ENCODE measurements around the gene MAP4K4.

MAP4K4 gene

GRCh38 chr2:101815739-101816391 is 118.4 kb downstream of the MAP4K4 start:
- DNase-seq (ENCODE audit: low spot score): no peak

- no peak for DNase-seq (ENCODE audit: low spot score)
These were observed 119.1 kb downstream of the MAP4K4 start for GRCh38 chr2:101816598-101816997.

- DNase-seq (ENCODE audit: low spot score): no peak
These were observed 120.0 kb downstream of the MAP4K4 start for GRCh38 chr2:101817481-101817880.

- DNase-seq (ENCODE audit: low spot score): no peak
These were observed 121.3 kb downstream of the MAP4K4 start for GRCh38 chr2:101818531-101819451.

GRCh38 chr2:101820519-101820918 is 123.0 kb downstream of the MAP4K4 start:
- peak; percentile 67 for DNase-seq (ENCODE audit: low spot score)

GRCh38 chr2:101821059-101821805 is 123.7 kb downstream of the MAP4K4 start:
- DNase-seq (ENCODE audit: low spot score): no peak

GRCh38 chr2:101821828-101822458 is 124.4 kb downstream of the MAP4K4 start:
- no peak for DNase-seq (ENCODE audit: low spot score)

GRCh38 chr2:101823347-101823791 is 125.9 kb downstream of the MAP4K4 start:
- peak; percentile 66 for DNase-seq (ENCODE audit: low spot score)

- no peak for DNase-seq (ENCODE audit: low spot score)
These were observed 126.4 kb downstream of the MAP4K4 start for GRCh38 chr2:101823859-101824258.

GRCh38 chr2:101826716-101827115 is 129.2 kb downstream of the MAP4K4 start:
- DNase-seq (ENCODE audit: low spot score): no peak

- peak; percentile 89 for DNase-seq (ENCODE audit: low spot score)
These were observed 129.7 kb downstream of the MAP4K4 start for GRCh38 chr2:101827246-101827645.

GRCh38 chr2:101828257-101828656 is 130.8 kb downstream of the MAP4K4 start:
- no peak for DNase-seq (ENCODE audit: low spot score)

- DNase-seq (ENCODE audit: low spot score): no peak
These were observed 131.3 kb downstream of the MAP4K4 start for GRCh38 chr2:101828673-101829334.

- no peak for DNase-seq (ENCODE audit: low spot score)
These were observed 131.9 kb downstream of the MAP4K4 start for GRCh38 chr2:101829429-101829828.

- DNase-seq (ENCODE audit: low spot score): peak; percentile 61
These were observed 132.6 kb downstream of the MAP4K4 start for GRCh38 chr2:101830146-101830545.

- peak; percentile 92 for DNase-seq (ENCODE audit: low spot score)
These were observed 133.0 kb downstream of the MAP4K4 start for GRCh38 chr2:101830555-101830954.

- DNase-seq (ENCODE audit: low spot score): peak; percentile 76
These were observed 133.9 kb downstream of the MAP4K4 start for GRCh38 chr2:101831351-101831865.

GRCh38 chr2:101832114-101832513 is 134.6 kb downstream of the MAP4K4 start:
- DNase-seq (ENCODE audit: low spot score): no peak

- no peak for DNase-seq (ENCODE audit: low spot score)
These were observed 136.5 kb downstream of the MAP4K4 start for GRCh38 chr2:101833890-101834523.

GRCh38 chr2:101837354-101837753 is 139.8 kb downstream of the MAP4K4 start:
- no peak for DNase-seq (ENCODE audit: low spot score)
